22Rv1 (cell line): ENCODE results near the gene ZNF219.

Experiments used
- ZFX ChIP-seq: fragments of 450-650 bp; IDR thresholded peaks from 2 replicates; pipeline ENCODE4 v1.6.1; 2017; ENCODE audit warnings: antibody characterized with exemption, borderline replicate concordance
- TF ChIP-seq, protein P1 (sequence below): fragments of 450-650 bp; IDR thresholded peaks from 2 replicates; pipeline ENCODE4 v1.5.1; 2017; ENCODE audit warnings: mild to moderate bottlenecking

DNA sequence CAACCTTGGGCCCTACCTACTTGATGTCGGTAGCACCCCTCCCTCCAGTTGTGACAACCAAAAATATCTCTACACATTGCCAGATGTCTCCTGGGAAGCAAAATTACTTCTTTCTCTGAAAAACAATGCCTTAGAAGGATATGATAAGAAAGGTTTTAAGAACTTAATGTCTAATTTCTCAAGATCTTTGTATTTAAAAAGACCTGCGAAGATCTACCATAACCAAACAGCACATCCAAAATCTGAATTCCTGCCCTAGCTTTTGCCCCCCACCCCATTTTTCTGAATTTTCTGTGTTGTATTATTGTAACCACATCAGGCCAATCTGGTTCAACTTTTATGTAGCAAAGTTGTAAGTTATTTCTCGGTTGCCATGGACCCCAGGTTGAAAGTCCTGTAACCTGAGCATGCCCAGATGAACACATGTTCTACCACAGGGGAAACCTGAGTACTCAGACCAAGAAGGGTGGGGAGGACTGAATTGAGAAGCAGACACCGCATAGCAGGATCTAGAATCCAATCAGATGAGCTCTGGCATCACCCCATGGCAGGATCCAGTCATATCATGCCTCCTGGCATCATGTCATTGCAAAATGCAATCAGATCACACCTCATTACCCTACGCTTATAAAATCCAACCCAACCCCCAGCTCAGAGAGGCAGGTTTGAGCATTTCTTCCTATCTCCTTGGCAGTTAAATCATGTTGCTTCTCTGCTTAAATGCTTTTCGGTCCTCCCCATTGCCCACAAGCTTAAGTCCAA lies 11.1 kb upstream of the ZNF219 start:
- TF ChIP-seq, protein P1, sequence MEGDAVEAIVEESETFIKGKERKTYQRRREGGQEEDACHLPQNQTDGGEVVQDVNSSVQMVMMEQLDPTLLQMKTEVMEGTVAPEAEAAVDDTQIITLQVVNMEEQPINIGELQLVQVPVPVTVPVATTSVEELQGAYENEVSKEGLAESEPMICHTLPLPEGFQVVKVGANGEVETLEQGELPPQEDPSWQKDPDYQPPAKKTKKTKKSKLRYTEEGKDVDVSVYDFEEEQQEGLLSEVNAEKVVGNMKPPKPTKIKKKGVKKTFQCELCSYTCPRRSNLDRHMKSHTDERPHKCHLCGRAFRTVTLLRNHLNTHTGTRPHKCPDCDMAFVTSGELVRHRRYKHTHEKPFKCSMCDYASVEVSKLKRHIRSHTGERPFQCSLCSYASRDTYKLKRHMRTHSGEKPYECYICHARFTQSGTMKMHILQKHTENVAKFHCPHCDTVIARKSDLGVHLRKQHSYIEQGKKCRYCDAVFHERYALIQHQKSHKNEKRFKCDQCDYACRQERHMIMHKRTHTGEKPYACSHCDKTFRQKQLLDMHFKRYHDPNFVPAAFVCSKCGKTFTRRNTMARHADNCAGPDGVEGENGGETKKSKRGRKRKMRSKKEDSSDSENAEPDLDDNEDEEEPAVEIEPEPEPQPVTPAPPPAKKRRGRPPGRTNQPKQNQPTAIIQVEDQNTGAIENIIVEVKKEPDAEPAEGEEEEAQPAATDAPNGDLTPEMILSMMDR: no peak
- no peak for TF ChIP-seq ZFX
